HG02884 (cell line): Measurements from ENCODE around the gene FGF14.

Experiments
- ATAC-seq: cut with Tn5 transposase; IDR thresholded peaks from one replicate; pipeline ENCODE4 v1.9.1; 2021; ENCODE audit warnings: mild to moderate bottlenecking, moderate library complexity; ENCODE audit not compliant: unreplicated experiment

Gene FGF14

GRCh38 chr13:102260256-102260655, 141.6 kb downstream of the FGF14 start:
- ATAC-seq: no peak

- no peak for ATAC-seq
These were observed 146.4 kb downstream of the FGF14 start for GRCh38 chr13:102255409-102255808.

GRCh38 chr13:102251817-102252216, 150.0 kb downstream of the FGF14 start:
- no peak for ATAC-seq

- no peak for ATAC-seq
These were observed 151.4 kb downstream of the FGF14 start for GRCh38 chr13:102250448-102250847.

- no peak for ATAC-seq
These were observed 157.1 kb downstream of the FGF14 start for GRCh38 chr13:102244607-102245227.

- ATAC-seq: no peak
These were observed 161.7 kb downstream of the FGF14 start for GRCh38 chr13:102240110-102240509.

- no peak for ATAC-seq
These were observed 164.6 kb downstream of the FGF14 start for GRCh38 chr13:102237230-102237629.

GRCh38 chr13:102236830-102237229, 165.0 kb downstream of the FGF14 start:
- no peak for ATAC-seq

GRCh38 chr13:102236341-102236740, 165.5 kb downstream of the FGF14 start:
- ATAC-seq: no peak

- no peak for ATAC-seq
These were observed 166.2 kb downstream of the FGF14 start for GRCh38 chr13:102235689-102236088.

GRCh38 chr13:102234618-102235017, 167.2 kb downstream of the FGF14 start:
- ATAC-seq: no peak

GRCh38 chr13:102233566-102234208, 168.2 kb downstream of the FGF14 start:
- no peak for ATAC-seq

GRCh38 chr13:102231479-102231878, 170.4 kb downstream of the FGF14 start:
- ATAC-seq: no peak

GRCh38 chr13:102227741-102228140, 174.1 kb downstream of the FGF14 start:
- ATAC-seq: no peak

- ATAC-seq: no peak
These were observed 175.3 kb downstream of the FGF14 start for GRCh38 chr13:102226591-102226990.

GRCh38 chr13:102225892-102226291, 176.0 kb downstream of the FGF14 start:
- no peak for ATAC-seq

- ATAC-seq: no peak
These were observed 181.1 kb downstream of the FGF14 start for GRCh38 chr13:102220681-102221228.

GRCh38 chr13:102214956-102215355, 186.9 kb downstream of the FGF14 start:
- ATAC-seq: no peak

GRCh38 chr13:102212729-102213128, 189.1 kb downstream of the FGF14 start:
- ATAC-seq: no peak

GRCh38 chr13:102208347-102208746, 193.5 kb downstream of the FGF14 start:
- ATAC-seq: no peak

- no peak for ATAC-seq
These were observed 194.0 kb downstream of the FGF14 start for GRCh38 chr13:102207680-102208342.

GRCh38 chr13:102203718-102204117, 198.1 kb downstream of the FGF14 start:
- no peak for ATAC-seq
